Coronary artery (tissue), 2 donors: ENCODE data around the gene RCBTB2.

ENCODE experiments used
- DNase-seq: peaks from one replicate; pipeline ENCODE4 v3.0.0-alpha.2; 2017; ENCODE audit warnings: low spot score
- H3K27ac ChIP-seq, 2 donors: fragments of 200-600 bp; sonication (generic); one replicate each; pipeline ENCODE4 v1.5.1; 2016 to 2019
- H3K4me3 ChIP-seq: fragments of 200-600 bp; sonication (generic); 2 replicates; pipeline ENCODE4 v1.5.1; 2016; ENCODE audit warnings: mild to moderate bottlenecking, moderate library complexity
- CTCF ChIP-seq: fragments of 200-600 bp; sonication (generic); IDR thresholded peaks from one replicate; pipeline ENCODE4 v1.5.1; 2019; ENCODE audit warnings: antibody characterized with exemption

The RCBTB2 gene

GRCh38 chr13:48502601-48503319, 30.1 kb downstream of the RCBTB2 start:
- DNase-seq: no peak
- no peak for TF ChIP-seq CTCF
- Histone ChIP-seq H3K27ac (no peak overlapping the region), H3K4me3 (no peak overlapping the region)

GRCh38 chr13:48501705-48502104, 31.2 kb downstream of the RCBTB2 start:
- no peak overlapping the region for H3K4me3 ChIP-seq
- no peak for TF ChIP-seq CTCF
- DNase-seq: no peak
- no peak overlapping the region for H3K27ac ChIP-seq

GRCh38 chr13:48500652-48501197, 32.2 kb downstream of the RCBTB2 start:
- DNase-seq: no peak
- TF ChIP-seq CTCF: no peak
- Histone ChIP-seq H3K27ac (peak overlapping the region in 1 of 2 donors; percentile 41), H3K4me3 (no peak overlapping the region)

- Histone ChIP-seq H3K27ac (no peak overlapping the region), H3K4me3 (no peak overlapping the region)
- DNase-seq: no peak
- TF ChIP-seq CTCF: no peak
Observed at GRCh38 chr13:48497669-48498068, 35.2 kb downstream of the RCBTB2 start.

- DNase-seq: no peak
- Histone ChIP-seq H3K27ac (no peak overlapping the region), H3K4me3 (no peak overlapping the region)
- TF ChIP-seq CTCF: no peak
Observed at GRCh38 chr13:48496271-48497161, 36.4 kb downstream of the RCBTB2 start.

- no peak for DNase-seq
- TF ChIP-seq CTCF: no peak
- H3K4me3 ChIP-seq: no peak overlapping the region
- no peak overlapping the region for H3K27ac ChIP-seq
Observed at GRCh38 chr13:48494874-48495273, 38.0 kb downstream of the RCBTB2 start.
